Measurements from ENCODE around the gene OFD1.

GRCh38 chrX:13689741-13690211 lies 44.8 kb upstream of the OFD1 start:
- no peak for TF ChIP-seq POLR2A (IDR thresholded peaks at IDR 0.05; ENCODE audit: low read length)
- no peak for TF ChIP-seq BCL3 (IDR thresholded peaks at IDR 0.05)
- TF ChIP-seq KDM5A (IDR thresholded peaks at IDR 0.05) = no peak
- no peak for TF ChIP-seq CTCF (IDR thresholded peaks at IDR 0.05)
- no peak for TF ChIP-seq NR3C1 (IDR thresholded peaks at IDR 0.05)
- no peak for TF ChIP-seq MAFK (IDR thresholded peaks at IDR 0.05; ENCODE audit: partially characterized antibody)

All from A549 (cell line).